HG03469 (cell line): ENCODE data around the gene GJA10.

ENCODE experiments used
- ATAC-seq: cut with Tn5 transposase; IDR thresholded peaks from one replicate; pipeline ENCODE4 v1.9.1; 2021; ENCODE audit warnings: mild to moderate bottlenecking, moderate library complexity, moderate number of reproducible peaks; ENCODE audit not compliant: unreplicated experiment

Gene GJA10

DNA sequence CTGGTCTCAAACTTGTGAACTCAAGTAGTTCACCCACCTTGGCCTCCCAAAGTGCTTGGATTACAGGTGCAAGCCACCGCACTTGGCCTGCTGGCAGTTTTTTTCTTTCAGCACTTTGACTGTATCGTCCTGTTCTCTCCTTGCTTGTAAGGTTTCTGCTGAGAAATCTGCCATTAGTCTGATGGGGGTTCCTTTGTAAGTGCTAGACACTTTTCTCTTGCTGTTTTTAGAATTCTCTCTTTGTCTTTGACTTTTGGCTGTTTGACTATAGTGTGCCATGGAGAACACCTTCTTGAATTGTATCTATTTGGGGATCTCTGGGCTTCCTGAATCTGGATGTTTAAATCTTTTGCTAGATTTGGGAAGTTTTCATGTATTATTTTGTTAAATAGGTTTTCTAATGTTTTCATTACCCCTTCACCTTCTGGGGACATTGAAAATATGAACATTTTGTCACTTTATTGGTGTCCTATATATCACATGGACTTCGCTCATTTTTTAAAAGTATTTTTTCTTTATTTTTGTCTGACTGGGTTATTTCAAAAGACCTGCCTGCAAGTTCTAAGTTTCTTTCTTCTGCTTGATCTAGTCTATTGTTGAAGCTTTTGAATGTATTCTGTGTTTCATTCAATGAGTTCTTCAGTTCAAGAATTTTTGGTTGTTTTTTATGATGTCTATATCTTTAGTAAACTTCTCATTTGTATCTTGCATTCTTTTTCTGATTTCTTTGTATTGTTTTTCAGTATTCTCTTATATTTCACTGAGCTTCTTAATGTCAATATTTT lies 22.1 kb downstream of the GJA10 start:
- no peak for ATAC-seq

DNA sequence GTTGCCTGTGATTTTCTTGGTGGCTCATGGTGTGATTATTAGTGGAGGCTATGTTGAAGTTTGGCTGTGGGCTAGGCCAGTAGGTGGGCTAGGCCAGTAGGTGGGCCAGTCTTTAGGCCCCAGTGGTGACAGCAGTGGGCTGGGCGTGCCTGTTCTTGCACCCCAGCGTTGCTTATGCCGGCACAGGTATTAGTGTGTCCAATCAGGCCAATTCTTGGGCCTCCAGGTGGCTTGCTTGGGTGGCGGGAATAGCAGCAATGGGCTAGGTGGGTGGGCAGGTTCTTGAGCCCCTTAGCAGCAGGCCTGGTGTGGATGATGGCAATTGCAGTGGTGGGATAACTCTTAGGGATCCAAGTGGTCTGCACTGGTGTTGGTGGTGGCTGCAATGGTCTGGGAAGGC lies 22.9 kb downstream of the GJA10 start:
- no peak for ATAC-seq

DNA sequence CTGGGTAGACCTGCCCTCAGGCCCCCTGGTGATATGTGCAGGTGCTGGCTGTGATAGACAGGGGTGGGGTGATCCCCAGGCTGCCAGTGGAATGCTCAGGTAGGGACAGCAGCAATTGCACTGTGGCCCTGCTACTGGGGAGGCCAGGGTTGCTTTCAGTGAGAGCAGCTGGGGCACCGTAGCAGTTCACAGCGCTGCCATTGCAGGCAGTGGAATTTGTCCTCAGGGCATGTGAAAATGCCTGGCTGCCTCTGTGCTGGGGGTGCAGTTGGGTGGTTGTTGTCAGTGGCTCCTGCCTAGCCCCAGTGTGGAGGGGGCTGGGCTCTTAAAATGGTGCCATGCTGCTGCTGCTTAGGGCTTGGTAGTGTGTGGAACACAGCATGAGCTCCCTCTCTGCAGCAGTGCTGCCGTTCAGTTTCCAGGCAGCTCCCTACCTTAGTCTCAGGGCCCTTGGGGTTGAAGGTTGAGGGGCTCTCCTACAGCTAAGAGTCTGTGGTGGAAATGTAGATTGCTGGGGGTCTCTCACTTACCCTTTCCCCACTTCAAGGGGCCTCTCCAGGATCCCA lies 23.6 kb downstream of the GJA10 start:
- no peak for ATAC-seq

DNA sequence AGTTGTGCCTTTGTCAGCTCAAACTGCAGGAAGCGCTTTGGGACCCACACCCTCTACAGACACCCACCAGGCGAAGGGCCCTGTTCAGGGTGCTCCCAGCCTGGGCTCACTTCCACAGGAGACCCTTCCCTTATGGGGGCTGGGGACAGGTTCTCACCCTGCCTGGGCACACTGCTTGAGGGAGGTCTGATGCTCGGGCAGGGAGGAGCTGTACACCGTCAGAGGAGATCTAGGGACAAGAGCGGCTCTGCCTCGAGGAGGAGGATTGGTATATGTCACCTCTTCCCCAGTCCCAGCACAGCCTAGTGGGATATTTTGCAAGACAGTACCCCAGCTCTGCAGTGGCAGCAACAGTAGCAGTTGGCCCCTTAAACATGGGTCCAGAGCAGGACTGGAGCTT lies 26.9 kb downstream of the GJA10 start:
- no peak for ATAC-seq

DNA sequence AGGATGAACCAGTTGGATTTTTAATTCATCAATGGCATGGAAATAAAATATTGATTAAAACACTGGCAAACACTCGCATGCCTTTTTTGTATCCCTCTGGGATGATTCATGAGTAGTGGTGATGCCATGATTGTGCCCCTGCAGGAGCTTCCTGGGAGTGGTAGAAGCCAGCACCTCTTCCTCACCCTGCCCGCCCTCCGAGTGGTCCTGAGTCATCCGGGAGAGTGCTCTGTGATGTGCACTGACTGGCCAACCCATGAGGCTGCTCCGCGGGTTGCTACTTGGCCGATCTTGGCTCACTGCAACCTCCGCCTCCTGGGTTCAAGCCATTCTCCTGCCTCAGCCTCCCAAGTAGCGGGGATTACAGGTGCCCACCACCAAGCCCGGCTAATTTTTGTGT lies 27.4 kb downstream of the GJA10 start:
- ATAC-seq: no peak

DNA sequence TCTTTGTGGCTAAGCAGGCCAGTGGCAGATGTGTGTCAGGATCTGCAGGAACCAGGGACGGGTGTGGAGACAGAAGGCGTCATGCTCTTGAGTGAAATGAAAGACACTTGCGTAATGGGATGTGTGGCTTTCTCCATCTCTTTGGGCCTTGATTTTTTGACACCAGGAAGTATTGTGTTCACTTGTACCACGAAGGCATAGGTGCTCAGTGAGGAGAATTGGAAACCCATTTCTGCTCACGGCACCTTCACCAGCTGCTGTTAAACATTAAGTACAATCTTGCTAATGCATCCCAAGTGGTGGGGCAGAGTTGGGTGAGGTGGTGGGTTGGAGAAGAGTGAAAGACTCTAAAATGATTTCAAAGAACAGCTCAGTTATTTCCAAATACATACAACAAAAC lies 30.0 kb downstream of the GJA10 start:
- no peak for ATAC-seq

DNA sequence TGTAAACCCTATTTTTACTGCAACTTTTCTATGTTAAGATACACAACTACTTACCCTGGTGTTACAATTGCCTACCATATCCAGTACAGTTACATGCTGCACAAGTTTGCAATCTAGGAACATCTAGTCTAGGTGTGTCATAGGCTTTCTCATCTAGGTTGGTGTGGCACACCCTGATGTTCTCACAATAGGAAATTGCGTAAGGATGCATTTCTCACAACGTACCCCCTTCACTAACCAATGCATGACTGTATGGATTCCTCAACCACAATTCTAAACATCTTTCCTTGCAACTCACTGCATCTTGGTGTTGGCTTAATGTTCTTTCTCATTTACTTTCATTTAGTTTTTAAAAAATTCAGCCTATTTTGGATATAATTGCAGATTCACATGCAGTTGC lies 31.6 kb downstream of the GJA10 start:
- no peak for ATAC-seq

DNA sequence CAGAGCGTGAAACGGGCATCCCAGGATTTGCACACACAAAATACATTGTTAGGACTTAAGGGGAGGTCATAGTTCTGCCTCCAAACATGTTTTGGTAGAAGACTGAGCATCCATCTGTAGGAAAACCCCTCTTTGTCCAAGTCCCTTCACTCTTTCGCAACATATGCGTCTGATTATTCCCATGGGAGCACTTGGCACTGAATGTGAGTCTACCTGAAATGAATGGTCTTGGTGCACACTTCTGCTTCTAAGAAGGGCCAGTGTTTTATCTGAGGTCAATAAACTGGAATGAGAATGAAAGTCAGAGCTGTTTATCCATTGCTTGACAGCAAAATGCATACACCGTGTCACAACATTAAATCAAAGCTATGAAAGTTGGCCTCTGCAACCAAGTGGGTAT lies 33.0 kb downstream of the GJA10 start:
- ATAC-seq: no peak

DNA sequence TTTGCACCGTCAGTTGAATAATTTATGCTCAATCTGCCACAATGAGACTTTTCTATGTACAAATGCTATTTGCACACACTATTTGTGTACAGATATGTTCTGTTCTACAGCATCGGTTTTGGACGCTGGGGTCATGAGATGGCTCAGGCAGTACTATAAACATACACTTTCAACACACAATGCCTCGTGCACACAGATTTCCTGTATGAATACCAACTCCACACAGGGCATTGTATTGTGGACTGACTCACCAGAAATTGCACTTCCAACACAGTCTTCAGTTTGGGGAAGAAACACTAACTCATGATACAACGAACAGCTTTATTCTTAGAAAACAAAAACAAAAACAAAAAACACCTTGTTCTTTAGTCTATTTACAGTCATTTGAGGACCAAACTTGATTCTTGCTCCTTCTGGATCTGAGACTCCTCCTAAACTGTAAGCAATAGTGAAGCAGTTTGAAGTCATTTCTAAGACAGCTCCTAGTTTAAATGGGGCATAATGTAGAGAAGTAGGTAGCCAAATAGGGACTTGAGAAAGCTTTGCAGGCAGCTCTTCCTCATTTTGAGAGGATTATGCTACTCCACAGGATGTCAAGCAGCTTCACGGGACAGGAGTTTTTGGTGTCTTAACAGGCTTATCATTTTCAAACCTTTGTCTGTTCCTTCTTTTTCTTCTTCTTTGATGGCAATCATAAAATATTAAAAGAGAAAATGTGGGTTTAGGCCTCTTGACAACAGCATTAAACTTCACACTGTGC lies 33.7 kb downstream of the GJA10 start:
- ATAC-seq: no peak

DNA sequence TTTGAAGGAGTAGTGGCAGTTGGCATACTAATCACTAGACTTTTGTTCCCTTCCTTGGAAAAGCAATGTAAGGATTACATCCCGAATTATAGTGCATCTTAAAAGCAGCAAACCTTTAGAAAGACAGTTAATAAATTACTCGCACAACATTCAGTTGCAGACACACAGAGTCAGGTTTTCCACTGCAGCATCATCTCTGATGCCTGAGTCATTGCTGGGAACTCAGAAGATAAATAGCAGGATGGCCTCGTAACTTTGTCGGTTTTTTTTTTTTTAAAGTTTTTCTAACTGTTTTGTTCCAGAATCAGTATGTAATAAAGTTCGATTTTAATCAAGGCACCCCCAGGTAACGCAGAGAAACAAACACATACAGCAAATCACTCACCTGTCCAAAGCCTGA lies 34.3 kb downstream of the GJA10 start:
- ATAC-seq: no peak

DNA sequence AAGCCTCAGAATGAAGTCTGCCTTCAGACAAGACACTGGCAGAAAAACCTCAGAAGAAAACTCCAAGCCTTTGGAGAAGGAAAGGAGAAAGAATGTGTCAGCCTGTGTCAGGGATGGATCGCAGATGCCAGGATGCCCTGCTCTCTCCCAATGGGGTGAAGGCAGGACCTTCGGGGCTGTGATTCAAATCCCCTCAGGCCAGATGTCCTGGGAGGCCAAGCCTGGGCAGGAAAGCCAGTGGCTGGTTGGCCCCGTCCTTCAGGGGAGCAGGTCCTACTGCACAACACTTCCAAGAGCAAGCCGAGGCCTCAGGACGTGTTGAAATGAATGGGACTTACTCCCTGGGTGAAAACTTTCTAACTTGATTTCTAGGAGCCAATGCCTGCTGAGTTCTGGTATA lies 36.5 kb downstream of the GJA10 start:
- no peak for ATAC-seq

DNA sequence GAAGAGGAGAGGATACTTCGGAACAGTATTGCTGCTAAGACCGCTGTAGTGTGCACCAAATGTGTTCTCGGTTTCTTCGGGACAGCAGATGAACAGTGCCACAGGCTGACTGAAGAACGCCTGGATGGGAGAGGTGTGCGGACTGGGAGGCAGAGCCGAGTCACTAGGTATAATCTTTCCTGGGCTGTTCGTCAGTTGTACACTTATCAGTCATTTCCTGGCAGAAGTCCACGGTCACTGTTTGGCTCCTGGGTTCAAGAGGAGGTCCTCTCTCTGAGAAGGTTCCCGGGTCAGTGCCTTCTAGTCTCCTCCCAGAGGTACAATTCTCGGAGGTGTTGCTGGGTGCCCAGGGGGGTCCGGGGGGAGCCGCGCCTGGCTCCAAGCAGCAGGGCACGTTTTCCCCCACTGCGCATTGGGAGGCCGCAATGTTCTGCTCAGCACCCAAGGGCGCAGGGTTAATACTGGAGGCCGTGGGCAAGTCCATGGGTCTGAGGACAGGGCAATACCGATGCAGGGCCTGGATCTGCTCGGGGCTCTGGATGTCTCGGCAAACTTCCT lies 38.1 kb downstream of the GJA10 start:
- ATAC-seq: no peak

DNA sequence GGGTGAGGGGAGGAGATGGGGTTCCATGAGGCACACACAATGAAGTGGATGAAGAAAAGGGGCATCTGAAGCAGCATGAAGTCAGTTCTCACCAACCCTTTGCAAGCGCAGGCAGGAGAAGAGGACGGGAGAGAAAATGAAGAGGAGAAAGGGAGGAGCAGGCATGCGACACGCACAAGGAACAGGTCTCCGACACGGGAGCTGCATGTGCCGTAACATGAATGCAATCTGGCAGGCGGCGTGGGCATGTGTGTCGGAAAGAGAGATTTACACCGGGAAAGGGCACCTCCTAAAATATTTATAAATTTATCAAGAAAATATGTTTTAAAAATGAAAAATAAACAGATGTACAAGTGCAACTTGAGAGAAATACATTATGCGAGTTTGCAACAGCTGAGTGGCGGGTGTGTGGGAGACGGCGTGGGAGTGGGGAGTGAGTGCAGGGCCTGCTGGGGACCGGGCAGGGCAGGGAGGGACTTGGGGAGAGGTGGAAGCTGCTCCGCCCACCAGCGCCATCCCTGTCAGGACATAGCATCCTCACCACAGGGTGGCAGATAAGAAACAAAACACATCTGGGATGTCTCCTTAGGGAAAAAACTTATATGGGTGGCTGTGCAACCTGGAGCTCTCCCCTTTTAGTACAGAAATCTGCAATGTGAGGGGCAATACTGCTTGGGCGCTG lies 40.6 kb downstream of the GJA10 start:
- no peak for ATAC-seq

DNA sequence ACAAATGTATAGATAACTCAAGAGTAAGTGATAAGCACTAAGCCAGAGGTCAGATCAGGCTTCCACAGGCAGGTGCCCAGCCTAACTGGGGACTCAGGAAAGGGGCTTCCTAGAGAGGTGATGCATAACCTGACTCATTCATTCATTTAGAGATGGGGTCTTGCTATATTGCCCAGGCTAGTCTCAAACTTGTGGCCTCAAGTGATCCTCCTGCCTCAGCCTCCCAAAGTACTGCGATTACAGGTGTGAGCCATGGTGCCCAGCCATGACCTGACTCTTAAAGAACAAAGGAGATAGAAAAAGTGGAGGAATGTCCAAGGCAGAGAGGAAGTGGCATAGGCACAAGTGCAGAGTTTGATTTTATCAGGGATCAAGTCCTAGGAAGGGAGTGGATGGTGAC lies 41.9 kb downstream of the GJA10 start:
- no peak for ATAC-seq

DNA sequence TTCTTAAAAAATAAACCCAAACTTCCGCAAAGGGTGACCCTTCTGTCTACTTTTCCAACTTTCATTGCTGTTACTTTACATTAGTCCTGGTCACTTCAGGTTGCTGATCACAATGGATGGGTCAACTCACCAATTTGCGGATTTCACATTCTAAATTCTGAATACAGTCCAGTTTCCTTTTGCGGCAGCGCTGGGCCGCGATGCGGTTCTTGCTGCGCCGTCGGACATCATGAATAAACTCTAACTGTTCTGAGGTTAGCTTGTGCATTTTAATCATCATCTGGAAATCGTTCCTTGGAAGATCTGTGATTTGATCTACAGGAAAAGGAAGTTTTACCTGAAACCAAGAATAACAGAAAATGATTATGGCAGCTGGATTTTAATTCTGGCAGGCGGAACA lies 43.7 kb downstream of the GJA10 start:
- no peak for ATAC-seq

DNA sequence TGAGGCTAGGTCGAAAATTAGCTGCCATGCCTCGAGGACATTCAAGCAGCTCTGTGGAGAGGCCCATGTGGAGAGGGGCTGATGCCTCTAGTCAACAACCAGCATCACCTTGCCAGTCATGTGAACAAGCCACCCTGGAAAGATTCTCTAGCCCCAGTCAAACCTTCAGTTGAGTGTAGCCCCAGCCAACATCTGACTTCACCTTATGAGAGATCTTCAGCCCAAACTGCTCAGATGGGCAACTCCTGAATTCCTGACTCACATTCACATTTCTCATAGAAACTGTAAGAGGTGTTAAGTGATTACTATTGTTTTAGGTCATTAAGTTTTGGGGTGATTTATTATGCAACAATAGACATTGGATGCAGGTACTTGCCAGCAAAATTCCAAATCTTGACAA lies 44.9 kb downstream of the GJA10 start:
- no peak for ATAC-seq

DNA sequence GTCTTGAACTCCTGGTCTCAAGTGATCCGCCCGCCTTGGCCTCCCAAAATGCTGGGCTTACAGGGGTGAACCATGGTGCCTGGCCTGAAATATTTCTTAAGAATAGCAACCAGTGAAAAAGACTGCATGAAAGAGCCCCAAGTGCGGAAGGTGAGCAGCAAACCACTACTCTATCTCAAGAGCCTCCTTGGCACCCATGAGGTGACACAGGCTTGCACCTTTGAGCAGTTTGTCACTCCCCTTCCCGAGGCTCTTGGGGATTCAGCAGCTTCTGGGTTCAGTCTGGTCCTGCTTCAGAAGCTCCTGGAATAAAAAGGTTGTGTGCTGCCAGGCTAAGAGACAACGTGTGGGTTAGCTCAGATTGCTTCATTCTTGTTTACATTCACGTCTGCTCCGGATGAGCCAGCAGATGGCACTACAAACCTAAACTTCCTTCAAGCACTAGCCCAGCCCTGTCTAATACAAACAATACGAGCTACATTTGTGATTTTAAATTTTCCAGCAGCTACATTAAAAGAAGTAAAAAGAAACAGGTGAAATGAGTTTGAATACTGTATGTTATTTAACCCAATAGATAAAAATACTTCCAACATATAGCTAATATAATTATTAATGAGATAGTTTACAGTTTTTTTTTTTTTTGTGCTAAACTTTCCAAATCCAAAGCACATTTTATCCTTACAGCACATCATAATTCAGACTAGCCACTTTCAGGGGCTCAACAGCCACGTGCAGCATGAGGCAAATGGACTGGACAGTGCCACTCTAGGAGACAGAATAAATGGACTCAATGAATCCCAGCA lies 46.2 kb downstream of the GJA10 start:
- no peak for ATAC-seq

DNA sequence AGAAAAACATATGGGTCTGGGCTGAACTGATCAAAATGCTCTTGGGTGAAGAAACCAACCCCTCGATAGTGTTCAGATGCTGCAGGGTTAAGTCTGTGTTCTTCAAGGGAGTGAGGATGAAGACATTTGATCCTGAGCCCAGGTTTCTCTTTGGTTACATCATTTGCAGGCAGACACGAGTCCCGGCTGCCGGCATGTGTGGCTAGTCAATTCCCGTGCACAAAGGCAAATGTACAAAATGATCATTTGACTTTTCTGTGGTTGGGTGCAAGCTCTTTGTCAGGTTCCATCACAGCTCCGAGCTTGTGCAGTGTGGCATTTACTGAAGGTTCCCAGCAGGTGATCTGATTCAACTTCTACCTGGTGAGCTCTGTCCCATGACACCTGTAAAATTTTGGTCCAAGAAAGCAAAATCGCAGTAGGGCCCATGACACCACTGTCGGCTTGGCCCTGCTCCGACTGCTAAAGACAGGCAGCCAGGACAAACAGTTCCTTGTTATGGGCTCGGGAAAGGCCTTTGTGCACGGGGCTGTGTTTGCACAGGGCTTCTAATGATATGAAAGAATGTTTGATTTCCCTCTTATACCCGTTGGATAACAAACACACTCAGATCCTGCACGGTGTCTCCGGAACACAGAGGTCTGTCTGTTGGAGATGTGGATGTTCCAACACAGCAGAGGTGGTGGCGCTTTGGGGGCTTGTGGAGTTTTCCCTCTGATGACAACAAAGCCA lies 46.9 kb downstream of the GJA10 start:
- no peak for ATAC-seq

DNA sequence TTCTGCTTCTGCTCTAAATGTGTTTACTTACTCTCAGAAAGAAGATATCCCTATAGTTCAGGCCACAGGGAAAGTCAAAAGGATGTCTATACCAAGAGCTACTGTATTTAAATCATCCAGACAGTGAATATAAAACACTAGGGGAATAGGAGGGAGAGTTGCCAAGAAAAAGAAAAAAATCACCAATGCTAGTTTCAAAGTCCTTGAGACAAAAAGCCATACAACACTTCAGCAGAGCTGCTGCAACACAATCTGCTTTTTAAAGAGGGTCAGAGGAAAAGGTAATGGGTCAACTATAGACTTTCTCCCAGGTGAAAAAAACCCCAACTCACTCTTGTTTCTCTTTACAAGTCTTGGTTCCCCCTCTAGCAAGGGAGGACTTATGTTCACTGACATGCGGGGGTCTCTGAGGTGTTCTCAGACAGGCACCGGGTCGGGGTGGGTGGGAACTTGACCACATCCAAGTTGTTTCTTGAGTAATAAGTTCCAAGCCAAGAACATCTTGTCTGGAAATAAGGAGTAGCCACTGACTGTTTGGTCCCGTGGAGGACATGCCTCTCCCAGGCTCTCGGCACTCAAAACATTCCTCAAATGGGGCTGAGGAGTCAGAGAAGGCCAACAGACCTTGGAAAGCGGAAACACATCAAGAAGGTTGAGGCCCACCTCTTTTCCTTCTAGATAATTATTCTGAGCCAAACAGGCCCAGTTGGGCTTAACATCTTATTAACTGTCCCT lies 47.7 kb downstream of the GJA10 start:
- no peak for ATAC-seq
